MCF 10A (cell line): ENCODE results near the gene PPP2R2B. TPM values are rescaled to one million over a fixed set of nuclear protein-coding genes. Genes with fewer than 3 reads are reported as not detected.

Experiments used
- BruUV-seq: library from RNA; stranded (reverse); fragments of 400-500 nt; replicated peaks from 2 replicates; lab custom pipeline; 2021; lab: Mats Ljungman, UMichigan
- CTCF ChIA-PET: fragments of 300-600 bp; sonication (Branson Sonifier 250); formaldehyde crosslinking; extraction: SDS; loops from one replicate; lab custom pipeline; 2021; ENCODE audit warnings: antibody characterized with exemption, inconsistent platforms; lab: Yijun Ruan, JAX
- POLR2A ChIA-PET: fragments of 300-600, 350-650 bp; sonication (Branson Sonifier 250); formaldehyde crosslinking; extraction: SDS; loops from one replicate; lab custom pipeline; 2020; ENCODE audit warnings: antibody characterized with exemption, inconsistent platforms; lab: Yijun Ruan, JAX
- DNase-seq: peaks from one replicate; pipeline ENCODE4 v3.0.0-alpha.2; 2018; ENCODE audit not compliant: unreplicated experiment
- H3K27ac Mint-ChIP-seq: one replicate; pipeline ENCODE4 v1.8.0; 2022; ENCODE audit warnings: mild to moderate bottlenecking, low read depth, mixed read lengths; ENCODE audit not compliant: unreplicated experiment
- H3K27me3 Mint-ChIP-seq: one replicate; pipeline ENCODE4 v1.8.0; 2022; ENCODE audit warnings: mixed read lengths; ENCODE audit not compliant: insufficient read depth, unreplicated experiment
- H3K36me3 Mint-ChIP-seq: one replicate; pipeline ENCODE4 v1.8.0; 2022; ENCODE audit warnings: mild to moderate bottlenecking, moderate library complexity, mixed read lengths; ENCODE audit not compliant: insufficient read depth, unreplicated experiment
- H3K4me1 Mint-ChIP-seq: one replicate; pipeline ENCODE4 v1.8.0; 2022; ENCODE audit warnings: mixed read lengths; ENCODE audit not compliant: insufficient read depth, unreplicated experiment
- H3K4me3 Mint-ChIP-seq: one replicate; pipeline ENCODE4 v1.8.0; 2022; ENCODE audit warnings: mild to moderate bottlenecking, moderate library complexity, mixed read lengths; ENCODE audit not compliant: unreplicated experiment
- H3K9me3 Mint-ChIP-seq: one replicate; pipeline ENCODE4 v1.8.0; 2022; ENCODE audit warnings: mixed read lengths; ENCODE audit not compliant: unreplicated experiment
- CTCF ChIP-seq: fragments of 200-600 bp; IDR thresholded peaks from one replicate; pipeline ENCODE4 v1.8.0; 2022; ENCODE audit warnings: antibody characterized with exemption, mild to moderate bottlenecking; ENCODE audit not compliant: unreplicated experiment
- intact Hi-C: fragments of 100-400 bp; cut with micrococcal nuclease; formaldehyde crosslinking; loops from 2 replicates; pipeline ENCODE4 v1.14.1; 2022
- total RNA-seq: library from RNA; stranded (reverse); gene quantifications from 2 replicates; pipeline ENCODE4 v1.2.3, GENCODE V29; 2022

Gene PPP2R2B
- total RNA-seq, 1 experiment from 2014 or later: 0.54 TPM

GRCh38 chr5:146725025-146725424 is 153.5 kb downstream of the PPP2R2B start:
- peaks cover 11% of the 10 kb centered on the region for H3K4me1 Mint-ChIP-seq
- DNase-seq: no peak
- no peaks in the 10 kb centered on the region for H3K27me3 Mint-ChIP-seq
- no TSS peak for BruUV-seq
- no peak overlapping the region for H3K4me3 Mint-ChIP-seq
- H3K27ac Mint-ChIP-seq: no peak overlapping the region
- H3K9me3 Mint-ChIP-seq: peaks cover 9% of the 10 kb centered on the region
- intact Hi-C loops: no loop called here
- ChIA-PET CTCF (interaction anchor here (1.2 kb wide), 1 partner anchor 89 kb away, joined by 3 read pairs; no protein-coding TSS in a partner anchor), POLR2A (no interaction called here)
- no peaks in the 10 kb centered on the region for H3K36me3 Mint-ChIP-seq
- TF ChIP-seq CTCF: no peak

- H3K4me3 Mint-ChIP-seq: no peak overlapping the region
- H3K27me3 Mint-ChIP-seq: no peaks in the 10 kb centered on the region
- no TSS peak for BruUV-seq
- peaks cover 11% of the 10 kb centered on the region for H3K4me1 Mint-ChIP-seq
- no peaks in the 10 kb centered on the region for H3K36me3 Mint-ChIP-seq
- DNase-seq: peak; percentile 66
- no peak overlapping the region for H3K27ac Mint-ChIP-seq
- POLR2A ChIA-PET: interaction anchor here (0.8 to 1.7 kb wide), 3 partner anchors 12 to 19 kb away, joined by 3 to 4 read pairs (median 4); no protein-coding TSS in a partner anchor
- intact Hi-C loops: no loop called here
- CTCF ChIA-PET: interaction anchor here (0.6 kb wide), 1 partner anchor 1050 kb away, joined by 4 read pairs; no protein-coding TSS in a partner anchor
- TF ChIP-seq CTCF: no peak
- no peaks in the 10 kb centered on the region for H3K9me3 Mint-ChIP-seq
These were observed 156.2 kb downstream of the PPP2R2B start for GRCh38 chr5:146722361-146722779.

GRCh38 chr5:146721073-146721815 is 157.3 kb downstream of the PPP2R2B start:
- Mint-ChIP-seq H3K4me1 (peaks cover 11% of the 10 kb centered on the region), H3K27me3 (no peaks in the 10 kb centered on the region), H3K27ac (no peak overlapping the region), H3K36me3 (no peaks in the 10 kb centered on the region), H3K4me3 (no peak overlapping the region), H3K9me3 (no peaks in the 10 kb centered on the region)
- intact Hi-C loops: no loop called here
- DNase-seq: no peak
- POLR2A ChIA-PET: interaction anchor here (1.5 to 1.7 kb wide), 2 partner anchors 11 to 18 kb away, joined by 4 read pairs; no protein-coding TSS in a partner anchor
- BruUV-seq: no TSS peak
- TF ChIP-seq CTCF: no peak
- CTCF ChIA-PET: no interaction called here

- intact Hi-C loops: no loop called here
- no peak for DNase-seq
- ChIA-PET CTCF (no interaction called here), POLR2A (no interaction called here)
- Mint-ChIP-seq H3K36me3 (no peaks in the 10 kb centered on the region), H3K27me3 (no peaks in the 10 kb centered on the region), H3K4me3 (no peak overlapping the region), H3K9me3 (no peaks in the 10 kb centered on the region), H3K27ac (no peak overlapping the region), H3K4me1 (peaks cover 11% of the 10 kb centered on the region)
- no TSS peak for BruUV-seq
- TF ChIP-seq CTCF: no peak
These were observed 158.4 kb downstream of the PPP2R2B start for GRCh38 chr5:146720107-146720506.
